Measurements from ENCODE around the gene CNPY4. TPM values are rescaled to one million over a fixed set of nuclear protein-coding genes. Genes with fewer than 3 reads are reported as not detected.

CNPY4 gene
- total RNA-seq, 1 donor from 2014 or later, result 19.3 TPM

GRCh38 chr7:100102950-100103840 lies 16.2 kb upstream of the CNPY4 start:
- no peak for TF ChIP-seq CTCF (IDR thresholded peaks at IDR 0.05; ENCODE audit: partially characterized antibody, unreplicated experiment)
- no peak for DNase-seq
- H3K27ac Mint-ChIP-seq (ENCODE audit: unreplicated experiment), result peak overlapping the region; percentile 28
- peaks cover 20% of the 10 kb centered on the region for H3K9me3 Mint-ChIP-seq (ENCODE audit: unreplicated experiment)
- H3K4me3 Mint-ChIP-seq (ENCODE audit: unreplicated experiment), result peak overlapping the region; percentile 91
- peaks cover 19% of the 10 kb centered on the region for H3K36me3 Mint-ChIP-seq (ENCODE audit: unreplicated experiment)
- peaks cover 18% of the 10 kb centered on the region for H3K4me1 Mint-ChIP-seq (ENCODE audit: low read depth, unreplicated experiment)
- peaks cover 29% of the 10 kb centered on the region for H3K27me3 Mint-ChIP-seq (ENCODE audit: unreplicated experiment)

- no peaks in the 10 kb centered on the region for H3K36me3 Mint-ChIP-seq (ENCODE audit: unreplicated experiment)
- no peak overlapping the region for H3K27ac Mint-ChIP-seq (ENCODE audit: unreplicated experiment)
- peaks cover 11% of the 10 kb centered on the region for H3K9me3 Mint-ChIP-seq (ENCODE audit: unreplicated experiment)
- no peaks in the 10 kb centered on the region for H3K4me1 Mint-ChIP-seq (ENCODE audit: low read depth, unreplicated experiment)
- DNase-seq, result no peak
- H3K27me3 Mint-ChIP-seq (ENCODE audit: unreplicated experiment), result peaks cover 16% of the 10 kb centered on the region
- no peak overlapping the region for H3K4me3 Mint-ChIP-seq (ENCODE audit: unreplicated experiment)
- TF ChIP-seq CTCF (IDR thresholded peaks at IDR 0.05; ENCODE audit: partially characterized antibody, unreplicated experiment), result no peak
Measured at GRCh38 chr7:100105534-100105933, 13.9 kb upstream of the CNPY4 start.

GRCh38 chr7:100106633-100107032 lies 12.8 kb upstream of the CNPY4 start:
- H3K9me3 Mint-ChIP-seq (ENCODE audit: unreplicated experiment), result peaks cover 6% of the 10 kb centered on the region
- no peak overlapping the region for H3K4me3 Mint-ChIP-seq (ENCODE audit: unreplicated experiment)
- H3K27me3 Mint-ChIP-seq (ENCODE audit: unreplicated experiment), result peaks cover 10% of the 10 kb centered on the region
- H3K27ac Mint-ChIP-seq (ENCODE audit: unreplicated experiment), result no peak overlapping the region
- no peak for DNase-seq
- no peaks in the 10 kb centered on the region for H3K4me1 Mint-ChIP-seq (ENCODE audit: low read depth, unreplicated experiment)
- H3K36me3 Mint-ChIP-seq (ENCODE audit: unreplicated experiment), result no peaks in the 10 kb centered on the region
- TF ChIP-seq CTCF (IDR thresholded peaks at IDR 0.05; ENCODE audit: partially characterized antibody, unreplicated experiment), result no peak

- TF ChIP-seq CTCF (IDR thresholded peaks at IDR 0.05; ENCODE audit: partially characterized antibody, unreplicated experiment), result no peak
- H3K4me3 Mint-ChIP-seq (ENCODE audit: unreplicated experiment), result no peak overlapping the region
- H3K9me3 Mint-ChIP-seq (ENCODE audit: unreplicated experiment), result peaks cover 6% of the 10 kb centered on the region
- no peaks in the 10 kb centered on the region for H3K36me3 Mint-ChIP-seq (ENCODE audit: unreplicated experiment)
- H3K4me1 Mint-ChIP-seq (ENCODE audit: low read depth, unreplicated experiment), result no peaks in the 10 kb centered on the region
- no peak for DNase-seq
- H3K27ac Mint-ChIP-seq (ENCODE audit: unreplicated experiment), result no peak overlapping the region
- peaks cover 10% of the 10 kb centered on the region for H3K27me3 Mint-ChIP-seq (ENCODE audit: unreplicated experiment)
Measured at GRCh38 chr7:100107125-100107737, 12.2 kb upstream of the CNPY4 start.

GRCh38 chr7:100107890-100108289 lies 11.5 kb upstream of the CNPY4 start:
- Mint-ChIP-seq H3K4me3 (ENCODE audit: unreplicated experiment) (no peak overlapping the region), H3K27me3 (ENCODE audit: unreplicated experiment) (peaks cover 7% of the 10 kb centered on the region), H3K9me3 (ENCODE audit: unreplicated experiment) (peaks cover 4% of the 10 kb centered on the region), H3K27ac (ENCODE audit: unreplicated experiment) (no peak overlapping the region), H3K36me3 (ENCODE audit: unreplicated experiment) (no peaks in the 10 kb centered on the region), H3K4me1 (ENCODE audit: low read depth, unreplicated experiment) (no peaks in the 10 kb centered on the region)
- no peak for DNase-seq
- TF ChIP-seq CTCF (IDR thresholded peaks at IDR 0.05; ENCODE audit: partially characterized antibody, unreplicated experiment), result no peak

All from glutamatergic neuron (in vitro differentiated cells).